GM19099 (cell line): ENCODE measurements around the gene PPT1.

Source experiments
- POLR2A ChIP-seq: IDR thresholded peaks from 3 replicates; pipeline ENCODE4 v1.6.1; 2011; ENCODE audit warnings: low read depth; ENCODE audit not compliant: insufficient read length; ENCODE audit errors: extremely low read depth

Gene PPT1

DNA sequence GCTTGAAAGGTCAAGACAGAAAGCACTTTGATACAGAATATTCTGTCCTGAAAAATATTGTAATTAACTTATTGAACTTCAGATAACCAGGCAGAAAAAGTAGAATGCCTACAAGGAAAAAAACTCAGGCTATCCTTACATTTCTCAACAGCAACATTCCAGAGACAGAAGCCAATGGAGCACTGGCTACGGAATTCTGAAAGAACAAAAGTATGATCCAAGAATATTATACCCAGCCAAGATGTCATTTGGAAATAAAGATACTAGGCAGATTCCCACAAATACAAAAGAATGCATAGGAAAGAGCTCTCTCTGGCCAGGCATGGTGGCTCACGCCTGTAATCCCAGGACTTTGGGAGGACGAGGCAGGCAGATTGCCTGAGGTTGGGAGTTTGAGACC is 5.8 kb upstream of the PPT1 start:
- no peak for TF ChIP-seq POLR2A

DNA sequence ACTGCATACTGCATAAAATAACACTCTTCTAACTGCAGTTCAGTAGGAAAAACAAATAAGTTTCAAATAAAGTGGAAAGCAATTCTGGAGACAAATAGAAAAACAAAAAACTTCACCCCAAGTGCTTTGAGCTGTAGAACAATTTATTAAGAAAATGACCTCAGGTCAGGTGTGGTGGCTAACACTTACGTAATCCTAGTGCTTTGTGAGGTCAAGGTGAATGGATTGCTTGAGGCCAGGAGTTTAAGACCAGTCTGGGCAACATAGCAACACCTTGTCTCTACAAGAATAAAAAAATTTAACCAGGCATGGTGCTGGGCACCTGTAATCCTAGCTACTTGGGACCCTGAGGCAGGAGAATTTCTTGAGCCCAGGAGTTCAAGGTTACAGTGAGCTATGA is 5.0 kb upstream of the PPT1 start:
- TF ChIP-seq POLR2A, result no peak

DNA sequence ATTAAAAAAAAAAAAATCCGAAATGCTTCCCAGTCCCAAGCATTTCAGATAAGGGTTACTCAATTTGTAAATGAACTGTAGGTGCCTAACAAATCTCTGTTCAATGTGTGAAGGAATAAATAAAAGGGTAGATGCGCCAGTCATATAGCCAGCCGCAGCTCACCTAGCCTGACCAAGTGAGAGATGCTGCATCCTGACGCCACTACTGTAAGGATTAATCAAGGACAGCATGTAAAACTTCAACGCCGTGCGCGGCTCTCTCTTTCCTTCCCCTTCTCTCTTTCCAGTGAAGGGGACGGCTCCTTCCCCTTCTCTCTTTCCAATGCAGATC is 441 bp downstream of the PPT1 start:
- no peak for TF ChIP-seq POLR2A

DNA sequence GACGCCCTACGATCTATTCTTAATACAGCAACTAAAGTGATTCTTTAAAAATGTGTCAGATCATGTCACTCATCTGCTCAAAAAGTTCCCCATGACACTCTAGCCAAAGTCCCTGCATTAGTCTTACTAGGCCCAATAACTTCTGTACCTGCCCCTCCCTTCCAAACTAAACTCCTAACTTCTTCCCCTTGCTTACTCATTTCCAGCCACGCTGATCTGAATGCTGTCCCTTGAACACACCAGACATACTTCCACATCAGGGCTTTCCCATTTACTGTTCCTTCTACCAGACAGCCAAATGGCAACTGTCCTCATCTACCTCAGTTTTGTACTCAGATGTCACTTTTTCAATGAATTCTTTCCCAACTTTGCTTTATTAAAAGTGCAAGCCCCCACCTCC is 1.2 kb downstream of the PPT1 start:
- no peak for TF ChIP-seq POLR2A

DNA sequence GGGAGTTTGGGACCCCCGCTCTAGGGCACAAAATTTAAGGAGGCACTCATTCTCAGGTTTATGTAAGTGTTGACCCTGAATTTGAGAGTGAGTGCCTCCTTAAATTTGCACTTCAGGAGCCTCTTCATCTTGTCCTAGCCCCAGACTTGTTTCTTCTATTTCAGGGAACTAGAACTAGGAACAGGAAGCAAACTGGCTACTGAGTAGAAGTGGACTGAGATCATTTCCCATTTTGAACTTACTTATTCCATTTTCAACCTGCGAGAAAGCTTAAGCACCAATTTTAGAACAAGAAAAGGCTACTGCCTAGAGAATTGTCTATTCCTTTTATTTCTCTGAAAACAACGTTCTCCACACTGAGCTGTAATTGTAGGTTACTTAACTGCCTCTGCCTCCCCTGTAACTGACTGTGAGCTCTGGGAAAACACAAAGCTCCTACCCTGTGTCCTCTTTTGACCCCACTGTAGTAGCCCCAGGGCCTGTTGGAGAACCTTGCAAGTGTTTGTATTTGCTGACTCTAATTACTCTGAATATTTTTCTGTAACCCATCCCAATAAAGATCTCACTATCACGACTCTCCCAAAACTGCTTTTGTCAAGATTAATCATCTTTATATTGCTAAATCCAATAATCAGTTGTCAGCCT is 2.5 kb downstream of the PPT1 start:
- no peak for TF ChIP-seq POLR2A

DNA sequence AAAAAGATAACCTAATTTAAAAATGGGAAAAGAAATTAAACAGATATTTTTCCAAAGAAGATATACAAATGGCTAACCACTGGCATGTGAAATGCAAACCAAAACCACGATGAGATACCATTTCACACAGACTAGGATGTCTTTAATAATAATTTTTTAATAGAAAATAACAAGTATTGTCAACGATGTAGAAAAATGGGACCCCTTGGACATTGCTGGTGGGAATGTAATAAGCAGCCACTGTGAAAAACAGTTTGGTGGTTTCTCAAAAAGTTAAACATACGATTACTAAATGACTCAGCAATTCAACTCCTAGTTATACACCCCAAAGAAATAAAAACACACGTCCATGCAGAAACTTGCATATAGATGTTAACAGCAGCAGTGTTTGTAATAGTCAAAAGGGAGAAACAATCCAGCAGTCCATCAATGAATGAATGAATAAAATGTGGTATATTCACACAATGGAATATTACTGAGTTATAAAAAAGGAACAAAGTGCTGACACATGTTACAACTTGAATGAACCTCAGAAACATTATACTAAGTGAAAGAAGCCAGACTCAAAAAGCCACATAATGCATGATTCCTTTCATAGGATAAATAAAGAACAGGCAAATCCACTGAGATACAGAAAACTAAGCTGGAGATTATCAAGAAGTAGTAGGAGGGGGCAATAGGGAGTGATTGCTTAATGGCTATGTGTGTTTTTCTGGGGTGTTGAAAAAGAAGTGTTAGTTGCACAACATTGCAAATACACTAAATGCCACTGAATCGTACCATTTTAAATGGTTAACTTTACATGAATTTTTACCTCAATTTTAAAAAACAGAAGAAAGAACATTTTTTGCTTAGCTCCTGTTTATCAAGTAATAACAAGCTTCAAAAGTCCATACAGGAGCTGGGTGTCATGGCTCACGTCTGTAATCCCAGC is 4.1 kb downstream of the PPT1 start:
- no peak for TF ChIP-seq POLR2A

DNA sequence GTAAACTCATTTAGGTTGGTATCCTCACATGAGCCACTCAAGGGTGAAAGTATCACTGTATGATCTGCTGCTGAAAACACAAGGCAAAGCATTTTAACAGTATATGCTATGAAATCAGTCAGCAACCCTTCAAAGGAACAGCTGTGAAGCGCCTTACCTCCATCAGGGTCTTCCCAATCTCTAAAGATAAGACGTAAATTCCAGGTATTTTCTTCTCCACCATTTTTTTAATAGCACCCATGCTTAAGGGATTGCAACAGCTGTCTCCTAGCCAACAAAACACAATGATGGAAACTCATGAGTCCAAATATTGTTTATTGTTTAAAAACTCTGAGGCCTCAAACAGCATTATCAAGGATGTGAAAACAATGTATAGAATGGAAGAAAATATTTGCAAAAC is 4.8 kb downstream of the PPT1 start:
- TF ChIP-seq POLR2A, result no peak

DNA sequence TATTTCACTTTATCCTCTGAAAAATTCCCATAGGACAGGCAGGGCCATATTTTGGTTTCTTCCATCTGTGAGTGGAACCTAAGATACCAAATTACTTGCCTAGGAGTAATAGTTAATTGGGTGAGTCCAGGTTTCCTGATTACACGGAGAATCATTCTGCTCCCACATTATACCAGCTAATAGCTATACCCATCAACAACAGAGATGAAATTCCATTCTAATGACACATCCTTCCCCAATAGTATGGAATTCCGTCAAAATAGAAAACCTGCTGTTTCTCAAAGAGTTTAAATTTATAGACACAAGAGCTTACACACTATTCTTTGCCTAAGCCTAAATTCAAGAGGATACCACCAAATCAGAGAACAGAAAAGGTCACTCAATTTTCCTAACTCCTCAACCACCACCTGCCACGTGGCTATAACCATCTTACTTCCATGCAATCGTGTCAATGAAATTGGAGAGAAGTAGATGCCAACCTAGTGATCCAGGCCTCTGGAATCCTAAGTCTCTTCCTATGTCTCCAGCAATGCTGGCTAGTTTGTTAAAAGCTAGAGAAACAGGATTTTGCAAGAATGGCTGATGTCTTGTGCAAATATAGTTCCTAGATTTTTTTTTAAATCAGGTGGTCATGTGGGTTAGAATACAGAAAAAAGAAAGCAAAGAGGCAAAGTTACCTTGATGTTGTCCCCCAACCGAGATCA is 6.2 kb downstream of the PPT1 start:
- TF ChIP-seq POLR2A, result no peak

DNA sequence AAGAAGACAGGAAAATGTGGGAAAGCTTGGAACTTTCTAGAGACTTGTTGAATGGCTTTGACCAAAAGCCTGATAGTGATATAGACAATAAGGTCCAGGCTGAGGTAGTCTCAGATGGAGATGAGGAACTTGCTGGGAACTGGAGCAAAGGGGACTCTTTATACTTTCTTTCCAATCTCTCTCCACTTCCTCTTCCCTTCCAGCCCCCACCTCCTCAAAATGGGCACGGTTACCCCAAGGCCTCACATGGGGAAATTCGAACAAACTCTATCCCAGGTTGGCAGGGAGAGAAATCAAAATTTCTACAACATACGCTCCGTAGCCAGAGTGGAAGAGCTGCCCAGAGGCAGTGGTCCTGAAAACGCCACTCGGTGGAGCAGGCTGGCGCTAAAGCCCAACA is 15.2 kb downstream of the PPT1 start:
- no peak for TF ChIP-seq POLR2A

DNA sequence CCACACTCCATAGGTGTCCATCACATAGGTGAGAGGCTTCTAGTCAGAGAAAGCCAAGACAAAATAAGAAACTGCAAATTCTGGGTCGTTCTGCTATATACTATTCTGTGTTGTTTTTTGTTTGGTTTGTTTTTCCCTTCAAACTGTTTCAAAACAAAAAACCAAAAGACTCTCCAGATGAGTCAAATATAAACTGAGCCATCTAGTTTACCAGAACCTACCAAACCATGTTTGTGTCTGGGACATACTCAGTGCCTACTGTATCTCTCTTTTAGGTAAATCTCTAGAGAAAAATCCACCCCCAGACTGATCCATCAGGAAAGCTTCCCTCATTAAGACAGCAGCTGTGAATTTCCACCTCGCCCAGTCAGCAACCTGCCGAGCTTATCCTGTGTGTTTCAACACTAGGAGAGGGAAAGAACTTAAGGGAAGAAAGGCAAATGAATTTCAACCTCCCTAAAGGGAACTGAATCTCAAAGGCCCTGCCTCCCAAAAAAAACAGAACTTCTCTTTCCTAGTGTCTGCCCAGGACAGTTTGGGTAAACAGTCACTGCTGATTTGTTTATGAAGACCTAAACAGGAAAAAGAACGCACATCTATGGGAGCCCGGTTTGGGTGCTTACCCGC is 17.2 kb downstream of the PPT1 start:
- TF ChIP-seq POLR2A, result no peak

DNA sequence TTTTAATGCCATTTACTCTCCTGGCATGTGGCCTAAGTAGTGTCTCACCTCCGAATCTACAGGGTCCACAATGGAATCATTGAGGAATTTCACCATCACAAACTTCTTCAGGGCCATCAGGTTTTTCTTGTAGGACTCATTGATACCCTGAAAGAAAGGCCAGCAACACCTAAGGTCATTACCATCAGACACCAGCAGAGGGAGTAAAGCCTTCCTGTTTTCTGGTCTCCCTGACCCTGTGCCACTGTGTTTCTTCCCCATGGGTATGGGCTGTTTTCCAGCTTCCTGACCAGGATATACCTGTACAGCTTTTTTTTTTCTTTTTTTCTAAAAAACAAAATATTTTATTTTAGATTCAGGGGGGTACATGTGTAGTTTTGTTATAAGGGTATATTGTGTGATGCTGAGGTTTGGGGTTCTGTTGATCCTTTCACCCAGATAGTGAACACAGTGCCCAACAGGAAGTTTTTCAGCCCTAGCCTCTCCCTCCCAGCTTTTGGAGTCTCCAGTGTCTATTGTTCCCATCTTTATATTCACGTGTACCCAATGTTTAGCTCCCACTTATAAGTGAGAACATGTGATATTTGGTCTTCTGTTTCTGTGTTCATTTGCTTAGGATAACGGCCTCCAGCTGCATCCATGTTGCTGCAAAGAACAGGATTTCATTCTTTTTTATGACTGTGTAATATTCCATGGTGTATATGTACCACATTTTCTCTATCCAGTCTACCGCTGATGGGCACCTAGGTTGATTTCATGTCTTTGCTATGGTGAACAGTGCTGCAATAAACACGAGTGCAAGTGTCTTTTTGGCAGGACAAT is 18.3 kb downstream of the PPT1 start:
- TF ChIP-seq POLR2A, result no peak

DNA sequence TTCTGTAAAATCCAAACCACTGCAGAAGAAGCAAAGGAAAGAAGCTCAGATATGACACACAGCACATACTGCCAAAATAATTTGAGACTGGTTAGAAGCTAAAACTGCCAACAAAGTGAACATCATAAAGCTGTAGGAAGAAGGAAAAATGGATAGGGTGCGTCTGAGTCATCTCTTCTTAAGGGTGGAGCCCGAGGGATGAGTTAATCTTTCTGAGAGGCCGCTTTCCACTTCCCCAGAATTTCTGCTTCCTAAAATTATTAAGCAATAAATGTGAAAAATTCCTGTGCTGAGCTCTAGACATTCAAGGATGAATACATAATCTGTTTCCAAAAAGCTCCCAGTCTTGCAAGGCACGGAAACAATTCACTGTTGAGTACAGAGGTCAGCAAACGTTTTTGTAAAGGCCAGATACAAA is 20.1 kb downstream of the PPT1 start:
- no peak for TF ChIP-seq POLR2A

DNA sequence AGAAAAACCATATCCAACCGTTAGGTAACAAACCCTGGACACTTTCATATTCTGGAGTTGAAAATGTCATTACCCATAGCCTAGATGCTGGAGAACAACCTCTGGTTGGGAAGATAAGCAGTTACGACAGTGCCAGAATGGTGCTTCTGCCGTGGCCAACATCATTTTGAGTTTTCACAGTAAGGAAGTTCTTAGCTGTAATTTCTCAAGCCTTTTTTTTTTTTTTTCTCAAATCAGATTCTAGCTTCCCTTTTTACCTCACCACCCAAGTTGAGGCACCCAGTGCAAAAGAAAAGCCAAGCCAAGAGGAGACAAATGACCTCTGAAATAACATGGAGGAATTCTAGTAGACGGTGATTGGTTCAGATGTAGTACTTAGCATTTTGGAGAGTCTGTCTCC is 21.8 kb downstream of the PPT1 start:
- TF ChIP-seq POLR2A, result no peak

DNA sequence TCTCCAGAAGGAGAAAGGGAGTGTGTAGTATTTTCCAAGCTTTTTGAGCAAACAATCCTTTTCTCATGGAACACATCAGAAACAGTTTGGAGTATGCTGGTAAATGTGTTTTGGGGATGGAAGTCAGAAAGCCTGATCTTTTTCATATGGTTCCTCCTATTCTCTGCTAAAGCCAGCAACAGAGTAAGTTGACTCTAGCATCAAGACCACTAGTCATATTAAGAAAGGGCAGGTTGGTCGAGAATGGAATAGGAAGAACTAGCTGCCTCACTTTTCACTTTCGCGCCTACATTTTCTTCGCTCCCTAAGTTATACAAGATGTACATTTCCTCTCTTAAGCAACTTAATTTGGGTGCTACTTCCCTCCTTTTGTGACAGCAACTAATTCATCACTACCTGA is 24.0 kb downstream of the PPT1 start:
- TF ChIP-seq POLR2A, result no peak

DNA sequence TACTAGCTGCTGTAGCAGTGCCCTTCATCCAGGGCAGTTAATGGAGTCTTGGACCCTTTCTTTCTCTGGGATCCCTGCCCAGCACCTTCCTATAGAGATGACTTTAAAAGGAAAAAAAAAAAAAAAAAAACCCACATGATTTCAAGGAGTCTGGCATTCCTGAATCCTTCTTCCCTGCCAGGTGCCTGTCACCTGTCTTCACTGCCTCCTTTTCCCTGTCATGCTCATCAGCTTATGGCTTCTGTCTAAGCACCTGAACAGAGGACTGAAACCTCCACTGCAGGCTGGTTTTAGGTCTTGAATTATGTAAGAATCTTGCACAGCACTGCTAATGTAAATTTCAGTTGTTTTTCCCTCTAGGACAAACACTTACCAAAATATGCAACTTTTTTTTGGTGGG is 24.9 kb downstream of the PPT1 start:
- no peak for TF ChIP-seq POLR2A

DNA sequence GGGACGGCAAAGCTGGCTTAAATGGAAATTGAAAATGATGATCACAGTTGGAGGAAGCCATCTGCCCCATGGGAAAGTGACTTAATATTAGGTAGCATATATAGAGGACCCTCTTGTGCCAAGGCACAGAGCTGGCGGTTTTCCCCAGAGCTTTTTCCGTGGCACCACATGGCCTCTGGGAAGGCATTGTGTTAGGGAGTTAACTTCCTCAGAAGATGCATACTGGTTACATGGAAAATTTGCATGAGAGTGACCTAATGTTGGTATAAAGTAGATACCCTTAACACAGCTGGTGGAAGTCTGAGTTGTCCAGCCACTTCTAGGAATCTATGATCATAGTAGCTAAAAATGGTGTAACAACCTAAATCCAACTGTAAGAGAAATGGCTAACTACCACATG is 29.2 kb downstream of the PPT1 start:
- TF ChIP-seq POLR2A, result no peak
